IgD-negative memory B cell (primary cell): ENCODE measurements around the gene LRP1-AS. TPM values are rescaled to one million over a fixed set of nuclear protein-coding genes. Genes with fewer than 3 reads are reported as not detected.

Source experiments
- H3K27ac Mint-ChIP-seq, 3 donors: one replicate each; pipeline ENCODE4 v1.8.0; 2020 to 2022; ENCODE audit warnings: mild to moderate bottlenecking in 3 of 3, mixed read lengths in 3 of 3, moderate library complexity in 1 of 3
- H3K27me3 Mint-ChIP-seq: one replicate; pipeline ENCODE4 v1.8.0; 2021; ENCODE audit warnings: mixed read lengths
- H3K36me3 Mint-ChIP-seq: one replicate; pipeline ENCODE4 v1.8.0; 2020; ENCODE audit warnings: mild to moderate bottlenecking, mixed read lengths
- H3K4me1 Mint-ChIP-seq, 3 donors: one replicate each; pipeline ENCODE4 v1.8.0; 2020 to 2022; ENCODE audit warnings: mixed read lengths in 3 of 3, mild to moderate bottlenecking in 1 of 3
- H3K4me3 Mint-ChIP-seq, 4 donors: one replicate each; pipeline ENCODE4 v1.8.0; 2020 to 2022; ENCODE audit warnings: mild to moderate bottlenecking in 4 of 4, mixed read lengths in 4 of 4, moderate library complexity in 3 of 4
- H3K9me3 Mint-ChIP-seq, 3 donors: one replicate each; pipeline ENCODE4 v1.8.0; 2020 to 2021; ENCODE audit warnings: mixed read lengths in 3 of 3, mild to moderate bottlenecking in 1 of 3
- polyA plus RNA-seq: library from polyadenylated mRNA; unstranded; fragments of 300-500 nt; fragmentation: Illumina TruSeq; gene quantifications from one replicate; pipeline ENCODE4 v1.2.3, GENCODE V29; 2021

LRP1-AS gene
- polyA plus RNA-seq, 1 donor from 2014 or later = not detected

- peaks cover 0 to 2% (median 0%) of the 10 kb centered on the region in 3 donors for H3K9me3 Mint-ChIP-seq
- H3K27ac Mint-ChIP-seq = no peak overlapping the region
Measured at GRCh38 chr12:57171668-57172067, 24.2 kb upstream of the LRP1-AS start.

GRCh38 chr12:57170927-57171326, 23.5 kb upstream of the LRP1-AS start:
- Mint-ChIP-seq H3K9me3 (peaks cover 0 to 2% (median 0%) of the 10 kb centered on the region in 3 donors), H3K4me3 (no peak overlapping the region), H3K27me3 (no peaks in the 10 kb centered on the region), H3K4me1 (peaks cover 0 to 1% (median 0%) of the 10 kb centered on the region in 3 donors), H3K36me3 (peaks cover 2% of the 10 kb centered on the region), H3K27ac (no peak overlapping the region)

More at GRCh38 chr12:57171668-57172067, 24.2 kb upstream of the LRP1-AS start:
- H3K27me3 Mint-ChIP-seq = peaks cover 3% of the 10 kb centered on the region
- H3K4me3 Mint-ChIP-seq = no peak overlapping the region
- H3K36me3 Mint-ChIP-seq = peaks cover 2% of the 10 kb centered on the region
- peaks cover 0 to 1% (median 0%) of the 10 kb centered on the region in 3 donors for H3K4me1 Mint-ChIP-seq

- Mint-ChIP-seq H3K27ac (no peak overlapping the region), H3K27me3 (no peaks in the 10 kb centered on the region), H3K9me3 (peaks cover 0 to 2% (median 0%) of the 10 kb centered on the region in 3 donors), H3K36me3 (peaks cover 2% of the 10 kb centered on the region), H3K4me3 (no peak overlapping the region), H3K4me1 (peaks cover 0 to 1% (median 0%) of the 10 kb centered on the region in 3 donors)
Measured at GRCh38 chr12:57170408-57170807, 23.0 kb upstream of the LRP1-AS start.

- Mint-ChIP-seq H3K4me3 (no peak overlapping the region), H3K9me3 (peaks cover 0 to 2% (median 0%) of the 10 kb centered on the region in 3 donors), H3K36me3 (peaks cover 2% of the 10 kb centered on the region), H3K27me3 (peaks cover 4% of the 10 kb centered on the region), H3K27ac (no peak overlapping the region), H3K4me1 (peaks cover 0 to 1% (median 0%) of the 10 kb centered on the region in 3 donors)
Measured at GRCh38 chr12:57169969-57170368, 22.6 kb upstream of the LRP1-AS start.

GRCh38 chr12:57169046-57169795, 21.8 kb upstream of the LRP1-AS start:
- Mint-ChIP-seq H3K9me3 (peaks cover 0 to 2% (median 0%) of the 10 kb centered on the region in 3 donors), H3K36me3 (peaks cover 2% of the 10 kb centered on the region), H3K4me3 (no peak overlapping the region), H3K27me3 (peaks cover 10% of the 10 kb centered on the region), H3K27ac (no peak overlapping the region), H3K4me1 (peaks cover 0 to 1% (median 0%) of the 10 kb centered on the region in 3 donors)

- Mint-ChIP-seq H3K9me3 (peaks cover 0 to 2% (median 0%) of the 10 kb centered on the region in 3 donors), H3K27ac (no peak overlapping the region), H3K36me3 (peaks cover 2% of the 10 kb centered on the region), H3K27me3 (peaks cover 10% of the 10 kb centered on the region), H3K4me3 (no peak overlapping the region), H3K4me1 (peaks cover 0 to 1% (median 0%) of the 10 kb centered on the region in 3 donors)
Measured at GRCh38 chr12:57168058-57168457, 20.6 kb upstream of the LRP1-AS start.

GRCh38 chr12:57166971-57167371, 19.6 kb upstream of the LRP1-AS start:
- peaks cover 0 to 2% (median 0%) of the 10 kb centered on the region in 3 donors for H3K4me1 Mint-ChIP-seq
- H3K27ac Mint-ChIP-seq = no peak overlapping the region
- no peak overlapping the region for H3K4me3 Mint-ChIP-seq
- peaks cover 0 to 2% (median 0%) of the 10 kb centered on the region in 3 donors for H3K9me3 Mint-ChIP-seq
- H3K27me3 Mint-ChIP-seq = peaks cover 11% of the 10 kb centered on the region
- peaks cover 2% of the 10 kb centered on the region for H3K36me3 Mint-ChIP-seq

GRCh38 chr12:57165741-57166140, 18.3 kb upstream of the LRP1-AS start:
- peaks cover 0 to 1% (median 0%) of the 10 kb centered on the region in 3 donors for H3K4me1 Mint-ChIP-seq
- H3K9me3 Mint-ChIP-seq = no peaks in the 10 kb centered on the region
- H3K27me3 Mint-ChIP-seq = peaks cover 11% of the 10 kb centered on the region
- H3K36me3 Mint-ChIP-seq = no peaks in the 10 kb centered on the region
- H3K27ac Mint-ChIP-seq = no peak overlapping the region
- no peak overlapping the region for H3K4me3 Mint-ChIP-seq

GRCh38 chr12:57164966-57165625, 17.7 kb upstream of the LRP1-AS start:
- H3K27me3 Mint-ChIP-seq = peaks cover 11% of the 10 kb centered on the region
- H3K27ac Mint-ChIP-seq = no peak overlapping the region
- H3K36me3 Mint-ChIP-seq = no peaks in the 10 kb centered on the region
- H3K4me1 Mint-ChIP-seq = peaks cover 0 to 1% (median 0%) of the 10 kb centered on the region in 3 donors
- no peaks in the 10 kb centered on the region for H3K9me3 Mint-ChIP-seq
- H3K4me3 Mint-ChIP-seq = no peak overlapping the region

GRCh38 chr12:57164454-57164853, 17.0 kb upstream of the LRP1-AS start:
- H3K27ac Mint-ChIP-seq = no peak overlapping the region
- peaks cover 3% of the 10 kb centered on the region for H3K36me3 Mint-ChIP-seq
- H3K4me3 Mint-ChIP-seq = no peak overlapping the region
- no peaks in the 10 kb centered on the region for H3K9me3 Mint-ChIP-seq
- peaks cover 11% of the 10 kb centered on the region for H3K27me3 Mint-ChIP-seq
- peaks cover 0 to 3% (median 0%) of the 10 kb centered on the region in 3 donors for H3K4me1 Mint-ChIP-seq

- Mint-ChIP-seq H3K4me1 (peaks cover 0 to 7% (median 4%) of the 10 kb centered on the region in 3 donors), H3K27me3 (peaks cover 16% of the 10 kb centered on the region)
Measured at GRCh38 chr12:57162553-57163125, 15.2 kb upstream of the LRP1-AS start.

GRCh38 chr12:57161491-57161890, 14.1 kb upstream of the LRP1-AS start:
- Mint-ChIP-seq H3K36me3 (peaks cover 8% of the 10 kb centered on the region), H3K27me3 (peaks cover 17% of the 10 kb centered on the region), H3K9me3 (no peaks in the 10 kb centered on the region)

More at GRCh38 chr12:57162553-57163125, 15.2 kb upstream of the LRP1-AS start:
- Mint-ChIP-seq H3K9me3 (no peaks in the 10 kb centered on the region), H3K27ac (no peak overlapping the region), H3K36me3 (peaks cover 6% of the 10 kb centered on the region), H3K4me3 (no peak overlapping the region)

GRCh38 chr12:57160741-57161140, 13.3 kb upstream of the LRP1-AS start:
- Mint-ChIP-seq H3K4me1 (peaks cover 0 to 10% (median 5%) of the 10 kb centered on the region in 3 donors), H3K9me3 (no peaks in the 10 kb centered on the region), H3K36me3 (peaks cover 8% of the 10 kb centered on the region), H3K27ac (no peak overlapping the region), H3K4me3 (no peak overlapping the region), H3K27me3 (peaks cover 17% of the 10 kb centered on the region)

More at GRCh38 chr12:57161491-57161890, 14.1 kb upstream of the LRP1-AS start:
- Mint-ChIP-seq H3K4me3 (no peak overlapping the region), H3K4me1 (peaks cover 0 to 10% (median 5%) of the 10 kb centered on the region in 3 donors), H3K27ac (no peak overlapping the region)

- no peaks in the 10 kb centered on the region for H3K9me3 Mint-ChIP-seq
- no peak overlapping the region for H3K4me3 Mint-ChIP-seq
- H3K36me3 Mint-ChIP-seq = peaks cover 8% of the 10 kb centered on the region
- no peak overlapping the region for H3K27ac Mint-ChIP-seq
- peaks cover 0 to 14% (median 5%) of the 10 kb centered on the region in 3 donors for H3K4me1 Mint-ChIP-seq
- H3K27me3 Mint-ChIP-seq = peaks cover 14% of the 10 kb centered on the region
Measured at GRCh38 chr12:57160040-57160439, 12.6 kb upstream of the LRP1-AS start.

GRCh38 chr12:57159311-57159710, 11.9 kb upstream of the LRP1-AS start:
- H3K9me3 Mint-ChIP-seq = no peaks in the 10 kb centered on the region
- peaks cover 0 to 16% (median 8%) of the 10 kb centered on the region in 3 donors for H3K4me1 Mint-ChIP-seq
- peaks cover 8% of the 10 kb centered on the region for H3K27me3 Mint-ChIP-seq
- H3K36me3 Mint-ChIP-seq = peaks cover 8% of the 10 kb centered on the region
- H3K4me3 Mint-ChIP-seq = no peak overlapping the region
- peak overlapping the region in 1 of 3 donors; percentile 8 for H3K27ac Mint-ChIP-seq
